ENCODE data around the gene GZF1. TPM values are rescaled to one million over a fixed set of nuclear protein-coding genes. Genes with fewer than 3 reads are reported as not detected.

The GZF1 gene
- total RNA-seq, 4 donors from 2014 or later = 10.1 to 23.0 (median 13.3) TPM

DNA sequence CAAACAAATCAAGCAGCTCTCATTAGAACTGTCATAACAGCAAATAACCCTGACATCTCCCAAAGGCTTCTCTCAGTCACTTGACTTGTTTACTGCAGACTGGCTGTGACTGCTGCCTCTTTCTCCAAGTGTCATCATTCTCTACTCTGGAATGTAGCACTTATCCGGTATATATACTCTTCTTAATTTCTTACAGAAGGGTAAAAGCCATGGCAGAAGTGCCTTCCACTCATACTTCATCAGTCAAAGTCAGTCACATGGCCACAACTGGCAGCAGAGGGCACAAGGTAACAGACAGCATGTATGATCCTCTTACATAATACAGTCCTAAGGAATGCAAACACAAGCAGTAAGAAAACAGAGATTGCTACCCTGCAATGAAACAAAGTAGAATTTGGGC, 50.0 kb downstream of the GZF1 start:
- peaks cover 50 to 68% of the 10 kb centered on the region in 2 donors for H3K4me1 ChIP-seq
- peak overlapping the region; percentile 25 to 69 (median 50) for H3K27ac ChIP-seq
- H3K36me3 ChIP-seq = no peaks in the 10 kb centered on the region
- no peaks in the 10 kb centered on the region for H3K27me3 ChIP-seq
- in situ Hi-C loops (cut with MboI; ENCODE audit: low sequenced_read_pairs in 4 of 4) = loop anchor here in 1 of 4 donors (25.0 kb wide), 1 partner anchor 200 kb away; the partner anchor contains the start of gene CST9
- ATAC-seq (peak; percentile 83 to 88), DNase-seq (peak in 1 of 2 donors; percentile 50)
- TF ChIP-seq, protein P1, sequence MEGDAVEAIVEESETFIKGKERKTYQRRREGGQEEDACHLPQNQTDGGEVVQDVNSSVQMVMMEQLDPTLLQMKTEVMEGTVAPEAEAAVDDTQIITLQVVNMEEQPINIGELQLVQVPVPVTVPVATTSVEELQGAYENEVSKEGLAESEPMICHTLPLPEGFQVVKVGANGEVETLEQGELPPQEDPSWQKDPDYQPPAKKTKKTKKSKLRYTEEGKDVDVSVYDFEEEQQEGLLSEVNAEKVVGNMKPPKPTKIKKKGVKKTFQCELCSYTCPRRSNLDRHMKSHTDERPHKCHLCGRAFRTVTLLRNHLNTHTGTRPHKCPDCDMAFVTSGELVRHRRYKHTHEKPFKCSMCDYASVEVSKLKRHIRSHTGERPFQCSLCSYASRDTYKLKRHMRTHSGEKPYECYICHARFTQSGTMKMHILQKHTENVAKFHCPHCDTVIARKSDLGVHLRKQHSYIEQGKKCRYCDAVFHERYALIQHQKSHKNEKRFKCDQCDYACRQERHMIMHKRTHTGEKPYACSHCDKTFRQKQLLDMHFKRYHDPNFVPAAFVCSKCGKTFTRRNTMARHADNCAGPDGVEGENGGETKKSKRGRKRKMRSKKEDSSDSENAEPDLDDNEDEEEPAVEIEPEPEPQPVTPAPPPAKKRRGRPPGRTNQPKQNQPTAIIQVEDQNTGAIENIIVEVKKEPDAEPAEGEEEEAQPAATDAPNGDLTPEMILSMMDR (IDR thresholded peaks at IDR 0.05 in 4 of 5, conservative IDR thresholded peaks at IDR 0.05 in 1 of 5) = no peak
- no peak for TF ChIP-seq POLR2A (IDR thresholded peaks at IDR 0.05)
- H3K4me3 ChIP-seq = no peak overlapping the region
- intact Hi-C loops (cut with DNase I; ENCODE audit: low total_unique reads) = no loop called here
- no peaks in the 10 kb centered on the region for H3K9me3 ChIP-seq

DNA sequence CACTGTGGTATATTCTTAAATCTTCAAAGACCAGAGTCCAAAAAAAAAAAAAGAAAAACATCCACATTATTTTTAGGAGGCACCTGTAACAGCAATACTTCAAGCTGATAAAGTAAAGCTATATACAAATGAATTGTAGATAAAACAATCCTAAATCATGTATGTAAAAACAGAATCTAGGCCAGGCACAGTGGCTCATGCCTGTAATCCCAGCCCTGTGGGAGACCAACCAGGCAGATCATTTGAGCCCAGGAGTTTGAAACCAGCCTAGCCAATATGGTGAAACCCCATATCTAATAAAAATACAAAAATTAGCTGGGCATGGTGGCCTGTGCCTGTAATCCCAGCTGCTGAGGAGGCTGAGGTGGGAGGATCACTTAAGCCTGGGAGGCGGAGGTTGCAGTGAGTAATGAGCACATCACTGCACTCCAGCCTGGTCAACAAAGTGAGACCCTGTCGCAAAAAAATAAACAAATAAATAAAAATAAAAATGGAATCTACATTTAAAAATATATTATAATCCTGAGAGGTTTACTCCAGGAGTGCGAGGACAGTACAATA, 52.0 kb downstream of the GZF1 start:
- Histone ChIP-seq H3K27me3 (no peaks in the 10 kb centered on the region), H3K27ac (peak overlapping the region in 1 of 4 donors; percentile 68), H3K36me3 (no peaks in the 10 kb centered on the region), H3K9me3 (no peaks in the 10 kb centered on the region), H3K4me3 (no peak overlapping the region), H3K4me1 (peaks cover 64 to 65% of the 10 kb centered on the region in 2 donors)
- intact Hi-C loops (cut with DNase I; ENCODE audit: low total_unique reads) = no loop called here
- ATAC-seq (no peak), DNase-seq (no peak)
- TF ChIP-seq, protein P1 (IDR thresholded peaks at IDR 0.05 in 4 of 5, conservative IDR thresholded peaks at IDR 0.05 in 1 of 5) = no peak
- no peak for TF ChIP-seq POLR2A (IDR thresholded peaks at IDR 0.05)
- in situ Hi-C loops (cut with MboI; ENCODE audit: low sequenced_read_pairs in 4 of 4) = loop anchor here in 1 of 4 donors (25.0 kb wide), 1 partner anchor 198 kb away; the partner anchor contains the start of gene CST9

DNA sequence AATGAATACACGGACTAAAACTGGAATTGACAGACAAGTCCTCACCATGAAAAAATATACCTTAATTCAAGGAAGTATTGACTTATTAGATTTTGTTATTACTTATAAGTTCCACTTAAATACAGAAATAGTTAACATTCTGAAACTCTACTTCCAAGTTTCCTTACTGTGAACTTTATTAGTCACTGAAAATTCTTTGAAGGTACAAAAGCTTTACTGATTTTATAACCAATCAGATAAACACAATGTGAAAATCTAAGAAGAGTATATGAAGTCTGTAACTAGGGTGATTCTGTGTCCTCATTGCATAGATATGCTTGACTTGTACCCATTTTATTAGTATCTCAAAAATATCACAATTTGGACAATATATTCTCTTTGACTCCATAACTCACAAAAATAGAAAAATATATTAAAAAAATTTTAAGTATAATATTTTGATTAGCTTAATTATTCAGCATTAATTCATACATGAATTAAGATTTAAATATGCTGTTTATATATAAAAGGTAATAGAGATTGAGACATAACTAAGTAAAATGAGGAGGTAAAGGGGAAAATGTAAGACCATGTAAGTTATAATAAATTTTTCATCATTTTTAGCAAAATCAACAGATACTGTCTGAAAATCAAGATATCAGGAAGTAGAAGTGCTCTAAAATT, 52.7 kb downstream of the GZF1 start:
- TF ChIP-seq, protein P1 (IDR thresholded peaks at IDR 0.05 in 4 of 5, conservative IDR thresholded peaks at IDR 0.05 in 1 of 5) = no peak
- no peaks in the 10 kb centered on the region for H3K36me3 ChIP-seq
- H3K4me3 ChIP-seq = no peak overlapping the region
- in situ Hi-C loops (cut with MboI; ENCODE audit: low sequenced_read_pairs in 4 of 4) = loop anchor here in 1 of 4 donors (25.0 kb wide), 1 partner anchor 198 kb away; the partner anchor contains the start of gene CST9
- intact Hi-C loops (cut with DNase I; ENCODE audit: low total_unique reads) = no loop called here
- ATAC-seq (no peak), DNase-seq (no peak)
- H3K27me3 ChIP-seq = no peaks in the 10 kb centered on the region
- peaks cover 63 to 64% of the 10 kb centered on the region in 2 donors for H3K4me1 ChIP-seq
- H3K27ac ChIP-seq = peak overlapping the region in 1 of 4 donors; percentile 97
- no peaks in the 10 kb centered on the region for H3K9me3 ChIP-seq

GRCh38 chr20:23415555-23415954, 53.6 kb downstream of the GZF1 start:
- no peaks in the 10 kb centered on the region for H3K9me3 ChIP-seq
- TF ChIP-seq POLR2A (IDR thresholded peaks at IDR 0.05) = no peak
- TF ChIP-seq, protein P1 (IDR thresholded peaks at IDR 0.05 in 4 of 5, conservative IDR thresholded peaks at IDR 0.05 in 1 of 5) = no peak
- H3K27me3 ChIP-seq = no peaks in the 10 kb centered on the region
- no peaks in the 10 kb centered on the region for H3K36me3 ChIP-seq
- no peak for DNase-seq
- H3K27ac ChIP-seq = peak overlapping the region in 1 of 4 donors; percentile 97
- H3K4me1 ChIP-seq = peaks cover 59 to 63% of the 10 kb centered on the region in 2 donors
- in situ Hi-C loops (cut with MboI; ENCODE audit: low sequenced_read_pairs in 4 of 4) (loop anchor here in 1 of 4 donors (25.0 kb wide), 1 partner anchor 197 kb away; the partner anchor contains the start of gene CST9), intact Hi-C loops (cut with DNase I; ENCODE audit: low total_unique reads) (no loop called here)
- no peak overlapping the region for H3K4me3 ChIP-seq
- no peak for ATAC-seq
